Astrocyte (in vitro differentiated cells and primary cell): Measurements from ENCODE around the gene SH2B3.

Source experiments
- CTCF ChIP-seq: IDR thresholded peaks from 2 replicates; pipeline ENCODE4 v1.5.1; 2011; ENCODE audit warnings: low read depth, mild to moderate bottlenecking, inconsistent platforms, low read length, moderate library complexity; ENCODE audit not compliant: insufficient read depth
- EZH2 ChIP-seq: IDR thresholded peaks from 2 replicates; pipeline ENCODE4 v1.6.1; 2012; ENCODE audit warnings: mild to moderate bottlenecking, low read length, inconsistent platforms; ENCODE audit not compliant: insufficient read depth

DNA sequence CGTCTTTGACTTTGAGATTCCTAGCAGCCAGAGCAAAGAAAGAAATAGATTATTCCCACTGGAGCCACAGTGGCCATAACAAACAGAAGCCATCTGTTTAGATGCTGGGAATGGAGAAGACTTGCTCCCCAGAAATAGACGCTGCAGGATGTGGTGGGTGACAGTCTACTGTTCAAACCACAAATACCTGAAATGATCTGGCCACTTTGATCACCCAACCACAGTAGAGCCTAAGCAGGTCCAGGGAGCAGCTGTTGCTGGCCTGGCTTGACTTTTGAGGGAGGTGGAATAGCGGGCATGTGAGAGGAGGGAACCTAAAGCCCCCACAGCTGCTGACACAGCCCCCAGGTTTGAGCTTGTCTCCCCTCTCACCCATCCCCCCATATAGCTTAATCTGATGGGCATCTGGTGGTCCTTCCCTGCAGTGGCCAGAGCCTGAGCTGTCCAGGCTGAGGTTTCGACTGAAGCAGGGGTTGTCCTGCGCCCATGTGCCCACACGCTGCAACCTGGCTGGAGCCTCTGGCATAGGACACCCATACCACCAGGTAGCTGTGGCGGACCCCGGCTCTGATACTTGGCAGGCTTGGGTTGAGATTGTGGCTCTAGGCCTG lies 38.7 kb downstream of the SH2B3 start:
- no peak for TF ChIP-seq CTCF
- no peak for TF ChIP-seq EZH2
